ENCODE data around the gene ARAF. TPM values are rescaled to one million over a fixed set of nuclear protein-coding genes. Genes with fewer than 3 reads are reported as not detected.
A peak's percentile ranks its signal among the peaks of the same experiment; 100 is the strongest.

Gene ARAF
- total and polyA plus RNA-seq, 2 of the 4 experiments (the other 2 are of a cell fraction) = 9.1 to 52.2 TPM

GRCh38 chrX:47560179-47560933 is 649 bp upstream of the ARAF start:
- DNase-seq = peak; percentile 34
- peak overlapping the region; percentile 69 for H4K91ac ChIP-seq (ENCODE audit: insufficient read depth, low read depth, low read length)
- H2AFZ ChIP-seq (replicated peaks; ENCODE audit: low read length, poor library complexity) = peak overlapping the region; percentile 89
- H2AK9ac ChIP-seq (replicated peaks; ENCODE audit: low read depth, low read length, poor library complexity) = peak overlapping the region; percentile 88
- peaks cover 3% of the 10 kb centered on the region; the same call in 1 of the 2 replicates for H3K9me1 ChIP-seq (ENCODE audit: insufficient read depth, low read length)
- H2BK5ac ChIP-seq (ENCODE audit: low read depth, low read length, poor library complexity, severe bottlenecking) = peak overlapping the region; percentile 85
- H3K4me1 ChIP-seq (ENCODE audit: control insufficient read depth, insufficient read depth, low read length) = 0 out of 2 replicates have a peak, but pooled peaks cover 1% of the 10 kb centered on the region
- peak overlapping the region; percentile 83 for H3K9ac ChIP-seq (ENCODE audit: low read depth, low read length)
- in situ Hi-C loops (cut with MboI; ENCODE audit: low sequenced_read_pairs) (loop anchor here (5.0 kb wide), 1 partner anchor 87 kb away; no protein-coding TSS in a partner anchor), intact Hi-C loops (cut with micrococcal nuclease) (loop anchor here (5.0 kb wide), 1 partner anchor 467 kb away; no protein-coding TSS in a partner anchor), dilution Hi-C loops (cut with HindIII; ENCODE audit: low sequenced_read_pairs, unreplicated experiment) (no loop called here)
- BruUV-seq (replicated peaks) = no TSS peak
- H3K27ac ChIP-seq (ENCODE audit: insufficient read depth, low read length) = peak overlapping the region; percentile 86
- no peaks in the 10 kb centered on the region for H3K9me3 ChIP-seq (ENCODE audit: control insufficient read depth, insufficient read depth, low read length)
- peaks cover 12% of the 10 kb centered on the region for H3K36me3 ChIP-seq (ENCODE audit: control insufficient read depth, insufficient read depth, low read length)
- peak overlapping the region; percentile 37 for H2BK120ac ChIP-seq (ENCODE audit: low read depth, low read length)
- H3K27me3 ChIP-seq (ENCODE audit: control insufficient read depth, insufficient read depth, low read length) = no peaks in the 10 kb centered on the region
- H4K20me1 ChIP-seq (ENCODE audit: insufficient read depth, low read length) = peaks cover 4% of the 10 kb centered on the region
- H3K56ac ChIP-seq (ENCODE audit: extremely low read depth, insufficient read depth, low read length) = peak overlapping the region; percentile 56; the same call in 1 of the 2 replicates
- peak overlapping the region; percentile 58 for H3K4me2 ChIP-seq (ENCODE audit: low read depth, low read length)
- peak overlapping the region; percentile 55 for H3K4ac ChIP-seq (ENCODE audit: low read depth, low read length)
- peak overlapping the region; percentile 65 to 99 for H4K8ac ChIP-seq (ENCODE audit: low read depth in 2 of 2, low read length in 2 of 2)
- TF ChIP-seq CHD1 (IDR thresholded peaks at IDR 0.05; ENCODE audit: low read depth, low read length) = no peak
- TF ChIP-seq, protein P1, sequence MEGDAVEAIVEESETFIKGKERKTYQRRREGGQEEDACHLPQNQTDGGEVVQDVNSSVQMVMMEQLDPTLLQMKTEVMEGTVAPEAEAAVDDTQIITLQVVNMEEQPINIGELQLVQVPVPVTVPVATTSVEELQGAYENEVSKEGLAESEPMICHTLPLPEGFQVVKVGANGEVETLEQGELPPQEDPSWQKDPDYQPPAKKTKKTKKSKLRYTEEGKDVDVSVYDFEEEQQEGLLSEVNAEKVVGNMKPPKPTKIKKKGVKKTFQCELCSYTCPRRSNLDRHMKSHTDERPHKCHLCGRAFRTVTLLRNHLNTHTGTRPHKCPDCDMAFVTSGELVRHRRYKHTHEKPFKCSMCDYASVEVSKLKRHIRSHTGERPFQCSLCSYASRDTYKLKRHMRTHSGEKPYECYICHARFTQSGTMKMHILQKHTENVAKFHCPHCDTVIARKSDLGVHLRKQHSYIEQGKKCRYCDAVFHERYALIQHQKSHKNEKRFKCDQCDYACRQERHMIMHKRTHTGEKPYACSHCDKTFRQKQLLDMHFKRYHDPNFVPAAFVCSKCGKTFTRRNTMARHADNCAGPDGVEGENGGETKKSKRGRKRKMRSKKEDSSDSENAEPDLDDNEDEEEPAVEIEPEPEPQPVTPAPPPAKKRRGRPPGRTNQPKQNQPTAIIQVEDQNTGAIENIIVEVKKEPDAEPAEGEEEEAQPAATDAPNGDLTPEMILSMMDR (conservative IDR thresholded peaks at IDR 0.05; ENCODE audit: low read depth, low read length) = no peak
- no peak for TF ChIP-seq ELK1 (IDR thresholded peaks at IDR 0.05; ENCODE audit: borderline replicate concordance, low read depth, low read length)
- no peak for TF ChIP-seq NFE2L2 (IDR thresholded peaks at IDR 0.05; ENCODE audit: low read depth, low read length)
- no peak for TF ChIP-seq USF2 (IDR thresholded peaks at IDR 0.05; ENCODE audit: low read depth, low read length)
- TF ChIP-seq CEBPB (IDR thresholded peaks at IDR 0.05; ENCODE audit: low read depth, low read length) = no peak
- TF ChIP-seq MAFK (IDR thresholded peaks at IDR 0.05; ENCODE audit: low read depth, low read length) = no peak
- no peak for TF ChIP-seq SMC3 (IDR thresholded peaks at IDR 0.05; ENCODE audit: low read depth, low read length)
- no peak for TF ChIP-seq MXI1 (IDR thresholded peaks at IDR 0.05; ENCODE audit: borderline replicate concordance, low read depth, low read length)
- no peak for TF ChIP-seq RAD21 (IDR thresholded peaks at IDR 0.05; ENCODE audit: low read length)
- no peak for TF ChIP-seq POLR2A (IDR thresholded peaks at IDR 0.05; ENCODE audit: low read depth, low read length)
- ATAC-seq (ENCODE audit: low read depth) = no peak
- peak overlapping the region; percentile 69 for H3K23ac ChIP-seq (ENCODE audit: low read depth, low read length)
- peak overlapping the region; percentile 84 for H3K14ac ChIP-seq (replicated peaks; ENCODE audit: low read depth, low read length)
- H2BK20ac ChIP-seq (ENCODE audit: low read depth, low read length) = peak overlapping the region; percentile 53; the same call in 1 of the 2 replicates
- peak overlapping the region; percentile 68 for H4K5ac ChIP-seq (ENCODE audit: low read depth, low read length)
- CTCF ChIA-PET = no interaction called here
- peak overlapping the region; percentile 41 for H2AK5ac ChIP-seq (ENCODE audit: low read depth, low read length)
- H3K18ac ChIP-seq (ENCODE audit: low read depth, low read length) = peak overlapping the region; percentile 33
- WGBS, 2 experiments (ENCODE audit: extremely low coverage in 2 of 2, insufficient read length in 1 of 2) = 38% methylated on average over 6 of the region's 15 CpGs; no CpG with 5 or more reads in 1 of the 2 experiments
- H3K4me3 ChIP-seq (ENCODE audit: insufficient read depth, low read depth, low read length) = peak overlapping the region; percentile 21; the same call in 1 of the 2 replicates
- H2BK15ac ChIP-seq (ENCODE audit: low read depth, low read length) = peak overlapping the region; percentile 57; the same call in 1 of the 3 replicates
- POLR2A ChIA-PET (ENCODE audit: unreplicated experiment) = no interaction called here
- peaks cover 12 to 43% of the 10 kb centered on the region in 2 experiments for H3K79me1 ChIP-seq (ENCODE audit: low read depth in 1 of 2, low read length in 2 of 2)
